GM23338 (cell line): ENCODE data around the gene ZNF626. TPM values are rescaled to one million over a fixed set of nuclear protein-coding genes. Genes with fewer than 3 reads are reported as not detected.
"Not testable (repeated sequence)": the region's sequence is repeated elsewhere in the genome, so short reads cannot be mapped to it uniquely, and the experiment has no call there.

ENCODE experiments used
- ATAC-seq: fragments of 200-7000 bp; cut with Tn5 transposase; 3 replicates; pipeline ENCODE4 v1.9.1; 2020
- DNase-seq: peaks from one replicate; pipeline ENCODE4 v3.0.0-alpha.2; 2015; ENCODE audit warnings: low spot score
- H2AFZ ChIP-seq: fragments of 200-600 bp; sonication (generic); 2 replicates; pipeline ENCODE4 v1.8.0; 2016; ENCODE audit warnings: antibody characterized with exemption, mild to moderate bottlenecking, moderate library complexity
- H3F3A ChIP-seq: fragments of 200-600 bp; sonication (generic); replicated peaks from 2 replicates; pipeline ENCODE4 v1.8.0; 2017; ENCODE audit warnings: antibody characterized with exemption, mixed run types, low read depth
- H3K27ac ChIP-seq: fragments of 200-600 bp; sonication (generic); 2 replicates; pipeline ENCODE4 v1.6.1; 2016; ENCODE audit warnings: low read depth
- H3K27me3 ChIP-seq: fragments of 200-600 bp; sonication (generic); 2 replicates; pipeline ENCODE4 v1.8.0; 2016; ENCODE audit warnings: mild to moderate bottlenecking, mixed run types, moderate library complexity; ENCODE audit not compliant: insufficient read depth
- H3K36me3 ChIP-seq: fragments of 200-600 bp; sonication (generic); 2 replicates; pipeline ENCODE4 v1.8.0; 2016; ENCODE audit warnings: mild to moderate bottlenecking; ENCODE audit not compliant: insufficient read depth
- H3K4me1 ChIP-seq: fragments of 200-600 bp; sonication (generic); 2 replicates; pipeline ENCODE4 v1.8.0; 2016; ENCODE audit warnings: mild to moderate bottlenecking, moderate library complexity; ENCODE audit not compliant: insufficient read depth
- H3K4me2 ChIP-seq: fragments of 200-600 bp; sonication (generic); 2 replicates; pipeline ENCODE4 v1.7.1; 2017; ENCODE audit warnings: mixed run types
- H3K4me3 ChIP-seq: fragments of 200-600 bp; sonication (generic); 2 replicates; pipeline ENCODE4 v1.6.1; 2016; ENCODE audit warnings: mixed run types
- H3K79me2 ChIP-seq: fragments of 200-600 bp; sonication (generic); replicated peaks from 2 replicates; pipeline ENCODE4 v1.8.0; 2017; ENCODE audit warnings: mild to moderate bottlenecking; ENCODE audit not compliant: insufficient read depth
- H3K9me2 ChIP-seq: fragments of 200-600 bp; sonication (generic); 2 replicates; pipeline ENCODE4 v1.8.0; 2017; ENCODE audit not compliant: insufficient read depth
- H4K20me1 ChIP-seq: fragments of 200-600 bp; sonication (generic); replicated peaks from 2 replicates; pipeline ENCODE4 v1.8.0; 2017; ENCODE audit warnings: mild to moderate bottlenecking; ENCODE audit not compliant: insufficient read depth
- H3K27ac Mint-ChIP-seq: 2 replicates; pipeline ENCODE4 v1.8.0; 2020; ENCODE audit warnings: inconsistent platforms, mild to moderate bottlenecking, moderate library complexity, mixed read lengths
- H3K27me3 Mint-ChIP-seq: 3 replicates; pipeline ENCODE4 v1.8.0; 2022; ENCODE audit warnings: low read depth, mild to moderate bottlenecking, moderate library complexity, mixed read lengths, inconsistent platforms; ENCODE audit not compliant: insufficient read depth, poor library complexity
- H3K36me3 Mint-ChIP-seq: 3 replicates; pipeline ENCODE4 v1.8.0; 2021; ENCODE audit warnings: low read depth, mild to moderate bottlenecking, inconsistent platforms, moderate library complexity, mixed read lengths
- H3K4me1 Mint-ChIP-seq: 3 replicates; pipeline ENCODE4 v1.8.0; 2020; ENCODE audit warnings: mild to moderate bottlenecking, inconsistent platforms, mixed read lengths
- H3K4me3 Mint-ChIP-seq: 3 replicates; pipeline ENCODE4 v1.8.0; 2021; ENCODE audit warnings: moderate library complexity, mild to moderate bottlenecking, inconsistent platforms, mixed read lengths
- H3K9me3 Mint-ChIP-seq: 3 replicates; pipeline ENCODE4 v1.8.0; 2020; ENCODE audit warnings: moderate library complexity, mild to moderate bottlenecking, inconsistent platforms, mixed read lengths
- JUNB ChIP-seq: IDR thresholded peaks from one replicate; pipeline ENCODE4 v1.6.1; 2016; ENCODE audit warnings: antibody characterized with exemption; ENCODE audit not compliant: unreplicated experiment
- NANOG ChIP-seq: IDR thresholded peaks from 2 replicates; pipeline ENCODE4 v1.6.1; 2016; ENCODE audit warnings: antibody characterized with exemption, borderline replicate concordance
- ZNF114 ChIP-seq: fragments of 250-450 bp; sonication (Bioruptor Pico); IDR thresholded peaks from 2 replicates; pipeline ENCODE4 v1.5.0; 2020; ENCODE audit warnings: mild to moderate bottlenecking, moderate library complexity
- ZNF331 ChIP-seq: fragments of 250-450 bp; sonication (Bioruptor Pico); IDR thresholded peaks from 2 replicates; pipeline ENCODE4 v1.5.0; 2020; ENCODE audit warnings: low read depth, mild to moderate bottlenecking, moderate library complexity
- polyA plus RNA-seq: library from polyadenylated mRNA; unstranded; fragments of >200 nt; fragmentation: Nextera tagmentation; extraction: Ambion mirVana; gene quantifications from 2 replicates; pipeline ENCODE4 v1.2.1, GENCODE V29; 2016
- total RNA-seq: library from RNA; depleted of rRNA; stranded (reverse); fragments of >200 nt; shearing (Covaris generic); gene quantifications from 2 replicates; pipeline ENCODE4 v1.2.3, GENCODE V29; 2014
- TF ChIP-seq, protein P1 (sequence below): fragments of 250-450 bp; sonication (Bioruptor Pico); IDR thresholded peaks from 2 replicates; pipeline ENCODE4 v1.5.0; 2020; ENCODE audit warnings: mild to moderate bottlenecking, moderate library complexity
- TF ChIP-seq, protein P2 (sequence below), 2 experiments: fragments of 200-600 bp in 1 of 2; sonication (generic) in 1 of 2; conservative IDR thresholded peaks; 2 replicates each; pipeline versions ENCODE4 v1.5.1 to v1.6.1; 2016 to 2017; ENCODE audit warnings: antibody characterized with exemption in 2 of 2, low read depth in 2 of 2, mild to moderate bottlenecking in 2 of 2, moderate library complexity in 1 of 2

ZNF626 gene
- total and polyA plus RNA-seq, 2 experiments from 2014 or later = 18.5 to 45.7 TPM

DNA sequence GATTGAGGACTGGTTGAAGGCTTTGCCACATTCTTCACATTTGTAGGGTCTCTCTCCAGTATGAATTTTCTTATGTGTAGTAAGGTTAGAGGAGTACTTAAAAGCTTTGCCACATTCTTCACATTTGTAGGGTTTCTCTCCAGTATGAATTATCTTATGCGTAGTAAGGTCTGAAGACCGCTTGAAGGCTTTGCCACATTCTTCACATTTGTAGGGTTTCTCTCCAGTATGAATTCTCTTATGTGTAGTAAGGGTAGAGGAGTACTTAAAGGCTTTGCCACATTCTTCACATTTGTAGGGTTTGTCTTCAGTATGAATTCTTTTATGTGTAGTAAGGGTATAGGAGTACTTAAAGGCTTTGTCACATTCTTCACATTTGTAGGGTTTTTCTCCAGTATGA lies 36.8 kb downstream of the ZNF626 start:
- Mint-ChIP-seq H3K36me3 (peaks cover 83% of the 10 kb centered on the region), H3K9me3 (peaks cover 87% of the 10 kb centered on the region)
- H3K79me2 ChIP-seq, H3K27ac Mint-ChIP-seq, H3F3A ChIP-seq, H3K27ac ChIP-seq, H3K27me3 Mint-ChIP-seq, H3K4me3 Mint-ChIP-seq, H3K4me2 ChIP-seq, H3K9me2 ChIP-seq, H2AFZ ChIP-seq, H3K27me3 ChIP-seq, DNase-seq, H3K4me1 Mint-ChIP-seq, H4K20me1 ChIP-seq, H3K4me1 ChIP-seq, ATAC-seq: not testable (repeated sequence)
- H3K4me3 ChIP-seq = peak overlapping the region; percentile 9; the same call in 1 of the 2 replicates
- peaks cover 52% of the 10 kb centered on the region for H3K36me3 ChIP-seq

DNA sequence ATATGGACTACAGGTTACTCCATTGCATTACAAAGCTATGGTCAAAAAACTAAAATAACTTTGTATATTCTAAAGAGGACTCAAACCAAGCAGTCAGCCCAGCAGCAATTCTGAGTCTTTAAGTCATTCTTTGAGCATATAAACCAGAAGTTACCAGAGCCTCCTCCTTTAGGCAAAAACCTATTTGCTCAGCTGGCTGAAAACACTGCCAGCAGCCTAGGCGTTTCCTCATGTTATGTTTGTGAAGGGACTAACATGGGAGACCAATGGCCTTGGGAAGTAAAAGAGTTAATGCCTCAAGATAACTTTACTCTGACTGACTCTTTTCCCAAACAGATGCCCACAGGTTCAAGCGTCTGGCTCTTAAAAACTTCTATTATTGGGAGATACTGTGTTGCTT lies 45.3 kb downstream of the ZNF626 start:
- no peaks in the 10 kb centered on the region for H4K20me1 ChIP-seq
- H3K4me3 ChIP-seq = no peak overlapping the region
- peaks cover 11% of the 10 kb centered on the region; the same call in 2 of the 3 replicates for H3K36me3 Mint-ChIP-seq
- no peaks in the 10 kb centered on the region for H3K79me2 ChIP-seq
- H3K4me2 ChIP-seq = no peak overlapping the region
- DNase-seq (no peak), ATAC-seq (no peak)
- no peak overlapping the region for H3K27ac ChIP-seq
- H3K9me2 ChIP-seq = no peaks in the 10 kb centered on the region
- TF ChIP-seq ZNF331 (CRISPR knock-in tag) (no peak), ZNF114 (no peak), JUNB (no peak), NANOG (no peak)
- TF ChIP-seq, protein P1, sequence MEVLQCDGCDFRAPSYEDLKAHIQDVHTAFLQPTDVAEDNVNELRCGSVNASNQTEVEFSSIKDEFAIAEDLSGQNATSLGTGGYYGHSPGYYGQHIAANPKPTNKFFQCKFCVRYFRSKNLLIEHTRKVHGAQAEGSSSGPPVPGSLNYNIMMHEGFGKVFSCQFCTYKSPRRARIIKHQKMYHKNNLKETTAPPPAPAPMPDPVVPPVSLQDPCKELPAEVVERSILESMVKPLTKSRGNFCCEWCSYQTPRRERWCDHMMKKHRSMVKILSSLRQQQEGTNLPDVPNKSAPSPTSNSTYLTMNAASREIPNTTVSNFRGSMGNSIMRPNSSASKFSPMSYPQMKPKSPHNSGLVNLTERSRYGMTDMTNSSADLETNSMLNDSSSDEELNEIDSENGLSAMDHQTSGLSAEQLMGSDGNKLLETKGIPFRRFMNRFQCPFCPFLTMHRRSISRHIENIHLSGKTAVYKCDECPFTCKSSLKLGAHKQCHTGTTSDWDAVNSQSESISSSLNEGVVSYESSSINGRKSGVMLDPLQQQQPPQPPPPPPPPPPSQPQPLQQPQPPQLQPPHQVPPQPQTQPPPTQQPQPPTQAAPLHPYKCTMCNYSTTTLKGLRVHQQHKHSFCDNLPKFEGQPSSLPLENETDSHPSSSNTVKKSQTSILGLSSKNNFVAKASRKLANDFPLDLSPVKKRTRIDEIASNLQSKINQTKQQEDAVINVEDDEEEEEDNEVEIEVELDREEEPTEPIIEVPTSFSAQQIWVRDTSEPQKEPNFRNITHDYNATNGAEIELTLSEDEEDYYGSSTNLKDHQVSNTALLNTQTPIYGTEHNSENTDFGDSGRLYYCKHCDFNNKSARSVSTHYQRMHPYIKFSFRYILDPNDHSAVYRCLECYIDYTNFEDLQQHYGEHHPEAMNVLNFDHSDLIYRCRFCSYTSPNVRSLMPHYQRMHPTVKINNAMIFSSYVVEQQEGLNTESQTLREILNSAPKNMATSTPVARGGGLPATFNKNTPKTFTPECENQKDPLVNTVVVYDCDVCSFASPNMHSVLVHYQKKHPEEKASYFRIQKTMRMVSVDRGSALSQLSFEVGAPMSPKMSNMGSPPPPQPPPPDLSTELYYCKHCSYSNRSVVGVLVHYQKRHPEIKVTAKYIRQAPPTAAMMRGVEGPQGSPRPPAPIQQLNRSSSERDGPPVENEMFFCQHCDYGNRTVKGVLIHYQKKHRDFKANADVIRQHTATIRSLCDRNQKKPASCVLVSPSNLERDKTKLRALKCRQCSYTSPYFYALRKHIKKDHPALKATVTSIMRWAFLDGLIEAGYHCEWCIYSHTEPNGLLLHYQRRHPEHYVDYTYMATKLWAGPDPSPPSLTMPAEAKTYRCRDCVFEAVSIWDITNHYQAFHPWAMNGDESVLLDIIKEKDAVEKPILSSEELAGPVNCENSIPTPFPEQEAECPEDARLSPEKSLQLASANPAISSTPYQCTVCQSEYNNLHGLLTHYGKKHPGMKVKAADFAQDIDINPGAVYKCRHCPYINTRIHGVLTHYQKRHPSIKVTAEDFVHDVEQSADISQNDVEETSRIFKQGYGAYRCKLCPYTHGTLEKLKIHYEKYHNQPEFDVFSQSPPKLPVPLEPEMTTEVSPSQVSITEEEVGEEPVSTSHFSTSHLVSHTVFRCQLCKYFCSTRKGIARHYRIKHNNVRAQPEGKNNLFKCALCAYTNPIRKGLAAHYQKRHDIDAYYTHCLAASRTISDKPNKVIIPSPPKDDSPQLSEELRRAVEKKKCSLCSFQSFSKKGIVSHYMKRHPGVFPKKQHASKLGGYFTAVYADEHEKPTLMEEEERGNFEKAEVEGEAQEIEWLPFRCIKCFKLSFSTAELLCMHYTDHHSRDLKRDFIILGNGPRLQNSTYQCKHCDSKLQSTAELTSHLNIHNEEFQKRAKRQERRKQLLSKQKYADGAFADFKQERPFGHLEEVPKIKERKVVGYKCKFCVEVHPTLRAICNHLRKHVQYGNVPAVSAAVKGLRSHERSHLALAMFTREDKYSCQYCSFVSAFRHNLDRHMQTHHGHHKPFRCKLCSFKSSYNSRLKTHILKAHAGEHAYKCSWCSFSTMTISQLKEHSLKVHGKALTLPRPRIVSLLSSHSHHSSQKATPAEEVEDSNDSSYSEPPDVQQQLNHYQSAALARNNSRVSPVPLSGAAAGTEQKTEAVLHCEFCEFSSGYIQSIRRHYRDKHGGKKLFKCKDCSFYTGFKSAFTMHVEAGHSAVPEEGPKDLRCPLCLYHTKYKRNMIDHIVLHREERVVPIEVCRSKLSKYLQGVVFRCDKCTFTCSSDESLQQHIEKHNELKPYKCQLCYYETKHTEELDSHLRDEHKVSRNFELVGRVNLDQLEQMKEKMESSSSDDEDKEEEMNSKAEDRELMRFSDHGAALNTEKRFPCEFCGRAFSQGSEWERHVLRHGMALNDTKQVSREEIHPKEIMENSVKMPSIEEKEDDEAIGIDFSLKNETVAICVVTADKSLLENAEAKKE = no peak
- TF ChIP-seq, protein P2, sequence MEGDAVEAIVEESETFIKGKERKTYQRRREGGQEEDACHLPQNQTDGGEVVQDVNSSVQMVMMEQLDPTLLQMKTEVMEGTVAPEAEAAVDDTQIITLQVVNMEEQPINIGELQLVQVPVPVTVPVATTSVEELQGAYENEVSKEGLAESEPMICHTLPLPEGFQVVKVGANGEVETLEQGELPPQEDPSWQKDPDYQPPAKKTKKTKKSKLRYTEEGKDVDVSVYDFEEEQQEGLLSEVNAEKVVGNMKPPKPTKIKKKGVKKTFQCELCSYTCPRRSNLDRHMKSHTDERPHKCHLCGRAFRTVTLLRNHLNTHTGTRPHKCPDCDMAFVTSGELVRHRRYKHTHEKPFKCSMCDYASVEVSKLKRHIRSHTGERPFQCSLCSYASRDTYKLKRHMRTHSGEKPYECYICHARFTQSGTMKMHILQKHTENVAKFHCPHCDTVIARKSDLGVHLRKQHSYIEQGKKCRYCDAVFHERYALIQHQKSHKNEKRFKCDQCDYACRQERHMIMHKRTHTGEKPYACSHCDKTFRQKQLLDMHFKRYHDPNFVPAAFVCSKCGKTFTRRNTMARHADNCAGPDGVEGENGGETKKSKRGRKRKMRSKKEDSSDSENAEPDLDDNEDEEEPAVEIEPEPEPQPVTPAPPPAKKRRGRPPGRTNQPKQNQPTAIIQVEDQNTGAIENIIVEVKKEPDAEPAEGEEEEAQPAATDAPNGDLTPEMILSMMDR (conservative IDR thresholded peaks at IDR 0.05; ENCODE audit: low read depth in 2 of 2) = no peak
- no peaks in the 10 kb centered on the region for H3F3A ChIP-seq
- H3K4me3 Mint-ChIP-seq = no peak overlapping the region
- H3K27me3 Mint-ChIP-seq = peaks cover 2% of the 10 kb centered on the region
- H3K4me1 Mint-ChIP-seq = peaks cover 5% of the 10 kb centered on the region; the same call in 1 of the 3 replicates
- no peaks in the 10 kb centered on the region for H3K27me3 ChIP-seq
- H2AFZ ChIP-seq = no peak overlapping the region
- peaks cover 18% of the 10 kb centered on the region for H3K9me3 Mint-ChIP-seq
- H3K27ac Mint-ChIP-seq = no peak overlapping the region
- H3K36me3 ChIP-seq = no peaks in the 10 kb centered on the region
- no peaks in the 10 kb centered on the region for H3K4me1 ChIP-seq

DNA sequence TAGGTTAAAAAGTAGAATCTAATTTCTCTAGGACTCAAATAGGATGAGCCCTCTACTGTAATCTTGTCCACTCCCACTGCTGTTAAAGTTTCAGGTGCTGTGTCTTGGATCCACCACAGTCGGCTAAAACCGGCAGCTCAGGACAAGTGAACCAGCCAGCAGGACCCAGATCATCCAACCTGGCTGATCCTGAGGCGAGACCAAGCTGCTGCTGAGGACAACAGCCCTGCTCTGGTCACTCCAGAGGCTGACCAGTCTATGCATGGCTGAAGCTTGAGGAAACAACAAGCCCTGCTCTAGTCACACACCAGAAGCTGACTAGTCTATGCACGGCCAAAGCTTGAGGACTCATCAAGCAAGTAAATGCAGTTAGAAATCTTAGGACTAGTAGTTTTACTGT lies 46.4 kb downstream of the ZNF626 start:
- not testable (repeated sequence) for H3K4me1 Mint-ChIP-seq, H3K4me2 ChIP-seq, H3K27me3 Mint-ChIP-seq, H3K9me2 ChIP-seq, ATAC-seq, H3K27ac Mint-ChIP-seq, H3K27ac ChIP-seq, H3K4me3 ChIP-seq, H3K27me3 ChIP-seq, H3F3A ChIP-seq, H3K4me1 ChIP-seq, H4K20me1 ChIP-seq, DNase-seq, H3K79me2 ChIP-seq, H3K4me3 Mint-ChIP-seq, H2AFZ ChIP-seq, H3K36me3 Mint-ChIP-seq, H3K36me3 ChIP-seq
- peaks cover 18% of the 10 kb centered on the region for H3K9me3 Mint-ChIP-seq
